Ishikawa (cell line): ENCODE results near the gene ZXDC.

Experiments used
- CEBPB ChIP-seq: IDR thresholded peaks from 2 replicates; pipeline ENCODE4 v1.6.1; 2012
- CREB1 ChIP-seq: IDR thresholded peaks from 2 replicates; pipeline ENCODE4 v1.6.1; 2012; ENCODE audit warnings: low read depth
- EGR1 ChIP-seq: IDR thresholded peaks from 2 replicates; pipeline ENCODE4 v1.6.1; 2012
- EP300 ChIP-seq: IDR thresholded peaks from 2 replicates; pipeline ENCODE4 v1.6.1; 2012; ENCODE audit warnings: borderline replicate concordance
- FOXM1 ChIP-seq: IDR thresholded peaks from 2 replicates; pipeline ENCODE4 v1.6.1; 2012; ENCODE audit warnings: low read depth, borderline replicate concordance
- NFIC ChIP-seq: IDR thresholded peaks from 2 replicates; pipeline ENCODE4 v1.6.1; 2012
- RAD21 ChIP-seq: IDR thresholded peaks from 2 replicates; pipeline ENCODE4 v1.6.1; 2012; ENCODE audit warnings: low read depth
- REST ChIP-seq: IDR thresholded peaks from 2 replicates; pipeline ENCODE4 v1.6.1; 2012; ENCODE audit warnings: low read depth, mild to moderate bottlenecking
- TAF1 ChIP-seq: IDR thresholded peaks from 2 replicates; pipeline ENCODE4 v1.6.1; 2012; ENCODE audit warnings: low read depth, mild to moderate bottlenecking
- TCF12 ChIP-seq: IDR thresholded peaks from 2 replicates; pipeline ENCODE4 v1.6.1; 2012; ENCODE audit warnings: low read depth
- TEAD4 ChIP-seq: IDR thresholded peaks from 2 replicates; pipeline ENCODE4 v1.6.1; 2012
- USF1 ChIP-seq: IDR thresholded peaks from 2 replicates; pipeline ENCODE4 v1.6.1; 2012
- YY1 ChIP-seq: IDR thresholded peaks from 2 replicates; pipeline ENCODE4 v1.6.1; 2012; ENCODE audit warnings: low read depth
- ZBTB7A ChIP-seq: IDR thresholded peaks from 2 replicates; pipeline ENCODE4 v1.6.1; 2012; ENCODE audit warnings: low read depth
- TF ChIP-seq, protein P1 (sequence below): IDR thresholded peaks from 2 replicates; pipeline ENCODE4 v1.6.1; 2012

Gene ZXDC

DNA sequence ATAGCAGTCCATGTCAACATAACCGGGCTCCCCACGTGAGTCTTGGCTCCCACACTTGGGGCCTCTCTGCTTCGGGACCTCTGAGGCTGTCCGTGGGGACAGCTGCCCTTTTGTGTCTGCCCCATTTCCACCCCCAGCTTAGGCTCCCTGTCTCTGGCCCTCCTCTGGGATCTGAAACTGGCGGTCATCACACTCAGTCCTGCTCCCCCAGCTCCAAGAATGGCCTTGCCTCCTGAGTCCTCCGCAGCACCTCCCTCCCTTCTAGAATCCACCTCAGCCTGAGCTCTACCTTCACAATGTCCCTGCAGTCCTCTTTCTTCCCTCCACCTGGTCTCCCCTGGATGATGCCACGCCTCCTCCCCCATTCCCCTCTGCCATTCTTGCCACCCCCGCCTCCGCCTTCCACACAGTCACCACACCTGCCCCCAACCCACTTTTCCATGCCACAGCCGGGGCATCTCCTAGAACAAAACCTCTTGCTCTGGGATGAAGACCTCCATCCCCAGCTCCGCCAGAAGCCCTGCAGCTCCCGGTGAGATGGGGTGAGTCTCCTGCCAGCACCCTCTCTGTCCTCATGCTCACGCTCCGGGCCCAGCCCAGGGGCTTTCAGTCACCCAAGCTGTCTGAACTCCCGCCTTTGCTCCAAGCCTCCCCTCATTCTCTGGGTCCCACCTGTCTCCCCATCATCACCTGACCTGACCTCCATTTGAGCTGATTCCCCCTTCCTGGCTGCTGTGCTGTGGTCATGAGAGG lies 7.0 kb upstream of the ZXDC start:
- TF ChIP-seq TAF1 (no peak), NFIC (no peak), CEBPB (no peak), REST (no peak), EGR1 (no peak)

GRCh38 chr3:126481808-126482502 lies 6.3 kb upstream of the ZXDC start:
- TF ChIP-seq REST, result no peak
- TF ChIP-seq YY1, result no peak
- no peak for TF ChIP-seq CEBPB
- no peak for TF ChIP-seq TCF12
- TF ChIP-seq RAD21, result no peak
- TF ChIP-seq FOXM1, result no peak
- no peak for TF ChIP-seq TAF1
- no peak for TF ChIP-seq ZBTB7A
- TF ChIP-seq EP300, result no peak

- TF ChIP-seq EP300, result no peak
- TF ChIP-seq, protein P1, sequence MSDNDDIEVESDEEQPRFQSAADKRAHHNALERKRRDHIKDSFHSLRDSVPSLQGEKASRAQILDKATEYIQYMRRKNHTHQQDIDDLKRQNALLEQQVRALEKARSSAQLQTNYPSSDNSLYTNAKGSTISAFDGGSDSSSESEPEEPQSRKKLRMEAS, result no peak
- no peak for TF ChIP-seq NFIC
- TF ChIP-seq ZBTB7A, result no peak
- TF ChIP-seq TEAD4, result no peak
Measured at GRCh38 chr3:126480861-126481260, 5.2 kb upstream of the ZXDC start.

DNA sequence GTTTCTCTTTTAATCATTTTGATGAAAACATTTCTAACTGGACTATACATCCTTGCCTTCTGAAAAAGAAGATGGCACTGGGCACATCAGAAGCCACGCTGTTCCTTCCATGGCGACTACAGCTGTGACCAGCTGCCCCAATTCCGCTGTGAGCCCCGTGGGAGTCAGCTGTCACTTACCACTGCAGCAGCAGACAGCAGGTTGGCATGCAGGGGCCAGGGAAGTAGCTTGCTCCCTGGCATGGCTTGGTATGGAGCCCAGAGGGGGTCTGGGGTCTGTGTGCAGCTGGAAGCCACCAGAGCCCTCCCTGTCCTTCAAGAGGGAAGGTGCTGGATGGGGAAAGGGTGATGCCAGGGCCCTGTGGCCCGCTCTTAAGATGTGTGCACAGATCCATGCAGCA lies 4.5 kb upstream of the ZXDC start:
- no peak for TF ChIP-seq ZBTB7A
- no peak for TF ChIP-seq TEAD4
- TF ChIP-seq USF1, result no peak
- no peak for TF ChIP-seq TAF1
- TF ChIP-seq, protein P1, result no peak
- no peak for TF ChIP-seq CEBPB
- no peak for TF ChIP-seq TCF12
- no peak for TF ChIP-seq YY1
- TF ChIP-seq EGR1, result no peak
- TF ChIP-seq REST, result no peak
- TF ChIP-seq RAD21, result no peak
- TF ChIP-seq NFIC, result no peak
- no peak for TF ChIP-seq CREB1
- no peak for TF ChIP-seq EP300

- TF ChIP-seq CREB1 (no peak), RAD21 (no peak), TEAD4 (no peak), NFIC (no peak), TCF12 (no peak), CEBPB (no peak), EP300 (no peak), REST (no peak), TAF1 (no peak), EGR1 (no peak), ZBTB7A (no peak), USF1 (no peak), FOXM1 (no peak), YY1 (no peak)
- TF ChIP-seq, protein P1, result no peak
Measured at GRCh38 chr3:126479642-126480041, 4.0 kb upstream of the ZXDC start.
